HepG2 (cell line): ENCODE measurements around the gene CAPN12. TPM values are rescaled to one million over a fixed set of nuclear protein-coding genes. Genes with fewer than 3 reads are reported as not detected.

Source experiments
- ATAC-seq: fragments of 200-7000 bp; cut with Tn5 transposase; 3 replicates; pipeline ENCODE4 v1.9.1; 2020; ENCODE audit warnings: mild to moderate bottlenecking, moderate library complexity
- BruUV-seq: library from RNA; stranded (reverse); fragments of 400-500 nt; replicated peaks from 2 replicates; lab custom pipeline; 2021; lab: Mats Ljungman, UMichigan
- CTCF ChIA-PET: fragments of 300-600 bp; formaldehyde crosslinking; extraction: SDS; loops from one replicate; lab custom pipeline; 2021; ENCODE audit warnings: low total read pairs, inconsistent platforms, low intra/inter-chr PET ratio; lab: Yijun Ruan, JAX
- POLR2A ChIA-PET: fragments of 350-600 bp; sonication (Branson Sonifier 250); formaldehyde crosslinking; loops from one replicate; lab custom pipeline; 2020; ENCODE audit warnings: antibody characterized with exemption, inconsistent platforms; lab: Yijun Ruan, JAX
- DNase-seq: peaks from one replicate; pipeline ENCODE4 v3.0.0-alpha.2; 2015; ENCODE audit warnings: low spot score
- FAIRE-seq: peaks from 3 replicates; lab custom pipeline; 2011; peaks lifted over from hg19 to GRCh38; lab: Jason Lieb, UNC
- H2AFZ ChIP-seq: one replicate; pipeline ENCODE4 v1.6.1; 2011; ENCODE audit warnings: low read length, inconsistent platforms
- H3K27ac ChIP-seq: fragments of 300-600 bp; 3 replicates; pipeline ENCODE4 v1.8.0; 2011; ENCODE audit warnings: mixed run types, mild to moderate bottlenecking, mixed read lengths, low read length, inconsistent platforms; ENCODE audit not compliant: insufficient read depth; ENCODE audit errors: extremely low read length
- H3K27me3 ChIP-seq, 2 experiments: fragments of 200-600 bp in 1 of 2; 2 replicates in 1 of 2; 3 replicates in 1 of 2; pipeline versions ENCODE4 v1.6.0 to v1.8.0; 2011; ENCODE audit warnings: low read length in 2 of 2, mild to moderate bottlenecking in 2 of 2, moderate library complexity in 2 of 2, inconsistent platforms in 1 of 2; ENCODE audit not compliant: insufficient read depth in 2 of 2, control insufficient read depth in 1 of 2
- H3K36me3 ChIP-seq, 2 experiments: fragments of 200-600 bp in 1 of 2; replicated peaks in 1 of 2; 2 replicates in 1 of 2; 3 replicates in 1 of 2; pipeline versions ENCODE4 v1.5.1 to v1.8.0; 2011; ENCODE audit warnings: low read length in 2 of 2, inconsistent platforms in 1 of 2; ENCODE audit not compliant: insufficient read depth in 2 of 2, control insufficient read depth in 1 of 2
- H3K4me1 ChIP-seq: 2 replicates; pipeline ENCODE4 v1.5.1; 2012; ENCODE audit warnings: low read length, inconsistent platforms; ENCODE audit not compliant: insufficient read depth
- H3K4me2 ChIP-seq: 2 replicates; pipeline ENCODE4 v1.6.0; 2011; ENCODE audit warnings: low read depth, low read length, inconsistent platforms
- H3K4me3 ChIP-seq, 3 experiments: fragments of 200-600 bp in 1 of 3; sonication (generic), shearing (Covaris generic) in 1 of 3; replicated peaks in 1 of 3; 2 replicates each; pipeline ENCODE4 v1.5.1; 2011 to 2016; ENCODE audit warnings: low read length in 3 of 3, inconsistent platforms in 2 of 3, low read depth in 2 of 3, mild to moderate bottlenecking in 2 of 3, control low read depth in 1 of 3, mixed read lengths in 1 of 3; ENCODE audit not compliant: insufficient read depth in 1 of 3
- H3K79me2 ChIP-seq: one replicate; pipeline ENCODE4 v1.6.1; 2011; ENCODE audit warnings: low read length, inconsistent platforms; ENCODE audit not compliant: insufficient read depth
- H3K9ac ChIP-seq: 2 replicates; pipeline ENCODE4 v1.6.0; 2011; ENCODE audit warnings: mild to moderate bottlenecking, low read depth, low read length, inconsistent platforms; ENCODE audit not compliant: insufficient read depth
- H3K9me3 ChIP-seq: 2 replicates; pipeline ENCODE4 v1.5.1; 2012; ENCODE audit warnings: mild to moderate bottlenecking, low read length
- H4K20me1 ChIP-seq: 2 replicates; pipeline ENCODE4 v1.6.0; 2011; ENCODE audit warnings: inconsistent platforms, mild to moderate bottlenecking, low read length, moderate library complexity; ENCODE audit not compliant: insufficient read depth
- CHD2 ChIP-seq: IDR thresholded peaks from 2 replicates; pipeline ENCODE4 v1.6.1; 2011; ENCODE audit warnings: low read depth, low read length, improper control_type of control experiment
- HMG20B ChIP-seq: conservative IDR thresholded peaks from 2 replicates; pipeline ENCODE4 v1.6.1; 2016; ENCODE audit warnings: missing genetic modification reagents, missing compliant biosample characterization
- HNF4A ChIP-seq: sonication (generic); formaldehyde crosslinking; IDR thresholded peaks from 2 replicates; pipeline ENCODE4 v1.4.0; 2020; ENCODE audit warnings: missing genetic modification reagents
- IKZF4 ChIP-seq: sonication (generic); formaldehyde crosslinking; IDR thresholded peaks from 2 replicates; pipeline ENCODE4 v1.5.1; 2020; ENCODE audit warnings: borderline replicate concordance, mild to moderate bottlenecking, low read depth, missing genetic modification reagents; ENCODE audit errors: not compliant biosample characterization
- PAX8 ChIP-seq: sonication (generic); formaldehyde crosslinking; IDR thresholded peaks from 2 replicates; pipeline ENCODE4 v1.8.0; 2022; ENCODE audit warnings: mild to moderate bottlenecking, missing genetic modification reagents, borderline replicate concordance
- RORA ChIP-seq: sonication (generic); formaldehyde crosslinking; IDR thresholded peaks from 2 replicates; pipeline ENCODE4 v1.5.0; 2020; ENCODE audit warnings: mild to moderate bottlenecking, missing genetic modification reagents, moderate library complexity
- SATB2 ChIP-seq: sonication (generic); formaldehyde crosslinking; IDR thresholded peaks from 2 replicates; pipeline ENCODE4 v1.5.0; 2020; ENCODE audit warnings: missing genetic modification reagents
- U2AF1 ChIP-seq: fragments of 200-400 bp; formaldehyde crosslinking; optimal IDR thresholded peaks from 2 replicates; pipeline ENCODE3; 2017; ENCODE audit warnings: mild to moderate bottlenecking, low read depth, low read length
- ZFP36L2 ChIP-seq: sonication (generic); formaldehyde crosslinking; IDR thresholded peaks from 2 replicates; pipeline ENCODE4 v1.4.0; 2020; ENCODE audit warnings: missing genetic modification reagents
- ZMYM4 ChIP-seq: sonication (generic); formaldehyde crosslinking; IDR thresholded peaks from 2 replicates; pipeline ENCODE4 v1.8.1; 2023; ENCODE audit warnings: mild to moderate bottlenecking, missing genetic modification reagents
- ZNF430 ChIP-seq: sonication (generic); formaldehyde crosslinking; IDR thresholded peaks from 2 replicates; pipeline ENCODE4 v1.9.0; 2021; ENCODE audit warnings: mild to moderate bottlenecking, missing genetic modification reagents
- ZNF543 ChIP-seq: sonication (generic); formaldehyde crosslinking; IDR thresholded peaks from 2 replicates; pipeline ENCODE4 v1.4.0; 2020; ENCODE audit warnings: mild to moderate bottlenecking, missing genetic modification reagents
- ZNF816 ChIP-seq: sonication (generic); formaldehyde crosslinking; IDR thresholded peaks from 2 replicates; pipeline ENCODE4 v1.8.0; 2022; ENCODE audit warnings: missing genetic modification reagents, mild to moderate bottlenecking, borderline replicate concordance
- ZNF891 ChIP-seq: sonication (generic); formaldehyde crosslinking; IDR thresholded peaks from 2 replicates; pipeline ENCODE4 v1.5.0; 2020; ENCODE audit warnings: mild to moderate bottlenecking, missing genetic modification reagents
- WGBS: methylation state at CpG from one replicate; pipeline ENCODE4 v1.1.6; 2017; ENCODE audit warnings: low lambda C conversion rate; 5-methylcytosine and 5-hydroxymethylcytosine counted together
- in situ Hi-C: cut with HindIII; loops from 2 replicates; pipeline ENCODE4 v1.10.0; 2017; ENCODE audit warnings: low pct_unique_long_range_greater_than_20kb; ENCODE audit not compliant: extremely low pct_ligation_motif_present
- intact Hi-C: fragments of 100-400 bp; cut with micrococcal nuclease; formaldehyde crosslinking; loops from one replicate; pipeline ENCODE4 v1.10.0; 2022; ENCODE audit not compliant: unreplicated experiment
- polyA plus RNA-seq, 8 experiments: library from polyadenylated mRNA; depleted of rRNA in 3 of 8; stranded (reverse) in 7 of 8; unstranded in 1 of 8; fragments of >200 nt; fragmentation: Illumina TruSeq in 4 of 8; extraction: Trizol in 4 of 8; gene quantifications; 2 replicates each; pipeline versions ENCODE4 v1.2.1 to v1.2.3, GENCODE V29; 2011 to 2016; ENCODE audit warnings: low read depth in 4 of 8, missing spikeins in 1 of 8, mixed read lengths in 1 of 8; ENCODE audit not compliant: insufficient read depth in 1 of 8
- total RNA-seq, 5 experiments: library from RNA; depleted of rRNA; stranded (reverse); fragments of >200 nt; fragmentation: Illumina TruSeq; extraction: Trizol; gene quantifications; 2 replicates each; pipeline ENCODE4 v1.2.3, GENCODE V29; 2016; ENCODE audit warnings: low read depth in 1 of 5
- TF ChIP-seq, protein P1 (sequence below): sonication (generic); formaldehyde crosslinking; IDR thresholded peaks from 2 replicates; pipeline ENCODE4 v1.4.0; 2020; ENCODE audit warnings: missing genetic modification reagents
- TF ChIP-seq, protein P2 (sequence below): sonication (generic); formaldehyde crosslinking; IDR thresholded peaks from 2 replicates; pipeline ENCODE4 v1.8.1; 2023; ENCODE audit warnings: mild to moderate bottlenecking, missing genetic modification reagents
- TF ChIP-seq, protein P3 (sequence below): sonication (generic); formaldehyde crosslinking; conservative IDR thresholded peaks from 2 replicates; pipeline ENCODE4 v1.4.0; 2020; ENCODE audit warnings: missing genetic modification reagents
- TF ChIP-seq, protein P4 (sequence below): sonication (generic); formaldehyde crosslinking; IDR thresholded peaks from 2 replicates; pipeline ENCODE4 v1.4.0; 2020; ENCODE audit warnings: missing genetic modification reagents

The CAPN12 gene
- total and polyA plus RNA-seq, 2 of the 13 experiments (the other 11 are each of a cell fraction or from before 2014, with no cell fraction given): 1.6 to 13.6 TPM

DNA sequence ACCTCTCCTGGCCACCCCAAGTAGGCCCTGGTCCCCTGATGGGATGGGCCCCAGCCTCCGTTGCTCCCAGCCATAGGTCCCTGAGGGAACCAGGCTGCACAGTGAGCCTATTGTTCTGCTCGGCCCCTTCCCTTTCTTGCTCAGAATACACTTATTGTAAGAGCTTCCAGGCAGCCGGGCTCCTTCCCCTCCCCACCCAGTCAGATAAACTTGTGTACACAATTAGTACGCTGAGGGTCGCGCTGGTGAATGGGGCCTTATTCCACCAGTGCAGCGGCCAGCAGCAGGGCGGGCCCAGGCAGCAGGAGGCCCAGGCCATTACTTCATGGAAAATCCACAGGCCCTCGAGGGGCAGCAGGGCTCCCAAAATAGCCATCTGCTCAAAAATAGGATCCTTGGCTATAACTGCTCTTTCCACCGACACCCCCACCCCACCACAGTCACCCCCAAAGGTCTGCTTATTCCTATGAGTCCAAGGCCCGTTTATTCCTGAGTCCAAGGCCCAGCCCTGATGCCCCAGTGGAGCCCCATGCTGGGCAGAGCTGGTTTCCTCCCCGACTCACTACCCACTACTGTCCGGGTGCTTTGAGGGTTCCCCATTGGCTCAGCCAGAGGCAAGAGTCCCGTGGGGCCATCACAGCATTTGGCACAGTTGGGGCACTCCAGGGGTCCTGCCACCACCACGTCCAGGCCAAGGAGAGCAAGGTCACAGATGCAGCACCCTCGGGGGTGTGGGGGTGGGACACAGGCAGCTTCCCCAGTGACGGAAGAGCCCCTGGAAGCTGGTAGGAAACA, 22.1 kb downstream of the CAPN12 start:
- FAIRE-seq (peak; percentile 94), ATAC-seq (peak; percentile 75), DNase-seq (peak; percentile 96)
- 24% methylated on average over 14 of the region's 17 CpGs for WGBS
- Histone ChIP-seq H3K4me1 (peaks cover 50% of the 10 kb centered on the region), H3K9ac (peak overlapping the region; percentile 69), H3K27me3 (no peaks in the 10 kb centered on the region), H2AFZ (no peak overlapping the region), H3K4me3 (no peak overlapping the region; a peak in 1 of 6 replicates), H3K79me2 (no peaks in the 10 kb centered on the region), H4K20me1 (no peaks in the 10 kb centered on the region), H3K36me3 (peaks cover 28 to 69% of the 10 kb centered on the region in 2 experiments), H3K9me3 (no peaks in the 10 kb centered on the region), H3K27ac (peak overlapping the region; percentile 82), H3K4me2 (peak overlapping the region; percentile 25)
- intact Hi-C loops: loop anchor here (2.0 to 5.0 kb wide), 2 partner anchors 21 to 70 kb away; no protein-coding TSS in a partner anchor
- in situ Hi-C loops: no loop called here
- BruUV-seq: no TSS peak
- POLR2A ChIA-PET: interaction anchor here (0.6 to 3.2 kb wide), 10 partner anchors 20 to 163 kb away, joined by 3 to 26 read pairs (median 5); partner anchors contain the start of genes ACTN4 and ECH1
- CTCF ChIA-PET: no interaction called here
- TF ChIP-seq U2AF1: peak; percentile 21
- peak; percentile 60 for TF ChIP-seq HNF4A (CRISPR knock-in tag)
- no peak for TF ChIP-seq SATB2
- TF ChIP-seq, protein P1, sequence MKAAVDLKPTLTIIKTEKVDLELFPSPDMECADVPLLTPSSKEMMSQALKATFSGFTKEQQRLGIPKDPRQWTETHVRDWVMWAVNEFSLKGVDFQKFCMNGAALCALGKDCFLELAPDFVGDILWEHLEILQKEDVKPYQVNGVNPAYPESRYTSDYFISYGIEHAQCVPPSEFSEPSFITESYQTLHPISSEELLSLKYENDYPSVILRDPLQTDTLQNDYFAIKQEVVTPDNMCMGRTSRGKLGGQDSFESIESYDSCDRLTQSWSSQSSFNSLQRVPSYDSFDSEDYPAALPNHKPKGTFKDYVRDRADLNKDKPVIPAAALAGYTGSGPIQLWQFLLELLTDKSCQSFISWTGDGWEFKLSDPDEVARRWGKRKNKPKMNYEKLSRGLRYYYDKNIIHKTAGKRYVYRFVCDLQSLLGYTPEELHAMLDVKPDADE (CRISPR knock-in tag): no peak
- no peak for TF ChIP-seq PAX8 (CRISPR knock-in tag)
- peak; percentile 29; the same call in 1 of the 2 replicates for TF ChIP-seq ZMYM4 (CRISPR knock-in tag)
- no peak for TF ChIP-seq ZNF816 (CRISPR knock-in tag)
- no peak for TF ChIP-seq RORA
- no peak for TF ChIP-seq IKZF4 (CRISPR knock-in tag)
- 0 out of 2 replicates have a peak, but pooled peaks have one; percentile 10 for TF ChIP-seq ZNF430 (CRISPR knock-in tag)
- TF ChIP-seq, protein P2, sequence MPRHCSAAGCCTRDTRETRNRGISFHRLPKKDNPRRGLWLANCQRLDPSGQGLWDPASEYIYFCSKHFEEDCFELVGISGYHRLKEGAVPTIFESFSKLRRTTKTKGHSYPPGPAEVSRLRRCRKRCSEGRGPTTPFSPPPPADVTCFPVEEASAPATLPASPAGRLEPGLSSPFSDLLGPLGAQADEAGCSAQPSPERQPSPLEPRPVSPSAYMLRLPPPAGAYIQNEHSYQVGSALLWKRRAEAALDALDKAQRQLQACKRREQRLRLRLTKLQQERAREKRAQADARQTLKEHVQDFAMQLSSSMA: no peak
- peak; percentile 75; the same call in 1 of the 2 replicates for TF ChIP-seq HMG20B (CRISPR knock-in tag)
- TF ChIP-seq ZNF543 (CRISPR knock-in tag): peak; percentile 57; the same call in 1 of the 2 replicates
- TF ChIP-seq, protein P3, sequence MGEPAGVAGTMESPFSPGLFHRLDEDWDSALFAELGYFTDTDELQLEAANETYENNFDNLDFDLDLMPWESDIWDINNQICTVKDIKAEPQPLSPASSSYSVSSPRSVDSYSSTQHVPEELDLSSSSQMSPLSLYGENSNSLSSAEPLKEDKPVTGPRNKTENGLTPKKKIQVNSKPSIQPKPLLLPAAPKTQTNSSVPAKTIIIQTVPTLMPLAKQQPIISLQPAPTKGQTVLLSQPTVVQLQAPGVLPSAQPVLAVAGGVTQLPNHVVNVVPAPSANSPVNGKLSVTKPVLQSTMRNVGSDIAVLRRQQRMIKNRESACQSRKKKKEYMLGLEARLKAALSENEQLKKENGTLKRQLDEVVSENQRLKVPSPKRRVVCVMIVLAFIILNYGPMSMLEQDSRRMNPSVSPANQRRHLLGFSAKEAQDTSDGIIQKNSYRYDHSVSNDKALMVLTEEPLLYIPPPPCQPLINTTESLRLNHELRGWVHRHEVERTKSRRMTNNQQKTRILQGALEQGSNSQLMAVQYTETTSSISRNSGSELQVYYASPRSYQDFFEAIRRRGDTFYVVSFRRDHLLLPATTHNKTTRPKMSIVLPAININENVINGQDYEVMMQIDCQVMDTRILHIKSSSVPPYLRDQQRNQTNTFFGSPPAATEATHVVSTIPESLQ (CRISPR knock-in tag): no peak
- TF ChIP-seq, protein P4, sequence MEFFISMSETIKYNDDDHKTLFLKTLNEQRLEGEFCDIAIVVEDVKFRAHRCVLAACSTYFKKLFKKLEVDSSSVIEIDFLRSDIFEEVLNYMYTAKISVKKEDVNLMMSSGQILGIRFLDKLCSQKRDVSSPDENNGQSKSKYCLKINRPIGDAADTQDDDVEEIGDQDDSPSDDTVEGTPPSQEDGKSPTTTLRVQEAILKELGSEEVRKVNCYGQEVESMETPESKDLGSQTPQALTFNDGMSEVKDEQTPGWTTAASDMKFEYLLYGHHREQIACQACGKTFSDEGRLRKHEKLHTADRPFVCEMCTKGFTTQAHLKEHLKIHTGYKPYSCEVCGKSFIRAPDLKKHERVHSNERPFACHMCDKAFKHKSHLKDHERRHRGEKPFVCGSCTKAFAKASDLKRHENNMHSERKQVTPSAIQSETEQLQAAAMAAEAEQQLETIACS (CRISPR knock-in tag): no peak
- peak; percentile 58; the same call in 1 of the 2 replicates for TF ChIP-seq ZNF891 (CRISPR knock-in tag)
- no peak for TF ChIP-seq ZFP36L2 (CRISPR knock-in tag)
- no peak for TF ChIP-seq CHD2
